ENCODE measurements around the gene ZNF502.

ZNF502 gene

GRCh38 chr3:44771424-44772098 is 59.1 kb downstream of the ZNF502 start:
- no peak for DNase-seq

GRCh38 chr3:44772099-44772442 is 59.6 kb downstream of the ZNF502 start:
- DNase-seq = no peak

All from hematopoietic multipotent progenitor cell treated with erythropoietin and hydrocortisone succinate and interleukin-3 and kit ligand, for 8 days (in vitro differentiated cells).